Transverse colon (tissue), 4 donors: Measurements from ENCODE around the gene PITX1.

ENCODE experiments used
- CTCF ChIP-seq, 5 experiments: fragments of 200-600 bp in 3 of 5; fragments of 450-650 bp in 2 of 5; sonication (generic) in 3 of 5; IDR thresholded peaks; 1 replicate in 2 of 5; 2 replicates in 3 of 5; pipeline ENCODE4 v1.5.1; 2016 to 2017; ENCODE audit warnings: antibody characterized with exemption in 5 of 5, inconsistent platforms in 3 of 5, mild to moderate bottlenecking in 2 of 5, moderate library complexity in 1 of 5
- EP300 ChIP-seq: sonication (generic); formaldehyde crosslinking; IDR thresholded peaks from one replicate; pipeline ENCODE4 v1.6.1; 2017; ENCODE audit warnings: antibody characterized with exemption, low read depth
- POLR2A ChIP-seq: fragments of 450-650 bp; IDR thresholded peaks from one replicate; pipeline ENCODE4 v1.6.1; 2016; ENCODE audit warnings: antibody characterized with exemption, mild to moderate bottlenecking, moderate library complexity
- POLR2AphosphoS5 ChIP-seq, 3 donors: sonication (generic); formaldehyde crosslinking; IDR thresholded peaks; one replicate each; pipeline ENCODE4 v1.6.1; 2016; ENCODE audit warnings: antibody characterized with exemption in 3 of 3

GRCh38 chr5:135031813-135032694 is 2.0 kb downstream of the PITX1 start:
- no peak for TF ChIP-seq CTCF (IDR thresholded peaks at IDR 0.05)
- TF ChIP-seq POLR2AphosphoS5 (IDR thresholded peaks at IDR 0.05): no peak
- no peak for TF ChIP-seq POLR2A
- no peak for TF ChIP-seq EP300
